ENCODE measurements around the gene MAP2K5.

DNA sequence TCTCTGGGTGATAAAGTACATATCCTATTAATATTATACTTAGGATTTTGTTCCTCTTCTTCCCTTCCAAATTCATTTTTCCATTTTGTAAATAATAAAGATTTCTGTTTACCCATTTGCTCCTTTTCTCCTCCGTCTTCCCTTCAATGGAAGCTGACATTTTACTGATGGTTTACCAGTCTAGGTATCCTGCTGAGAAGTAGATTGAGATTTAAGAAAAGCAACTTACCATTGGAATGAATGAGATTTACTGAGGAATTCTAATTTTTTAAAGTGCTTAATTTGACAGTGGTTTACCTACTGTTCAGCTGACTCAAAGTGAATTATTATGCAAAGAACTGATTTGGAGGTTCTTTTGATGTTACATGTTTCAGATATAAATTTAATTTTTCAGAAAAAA is 19.2 kb upstream of the MAP2K5 start:
- no peak for TF ChIP-seq POLR2A (IDR thresholded peaks at IDR 0.05; ENCODE audit: low read length)
- TF ChIP-seq GATA1 (IDR thresholded peaks at IDR 0.05; ENCODE audit: low read depth, low read length): no peak
